ENCODE measurements around the gene CEP131. TPM values are rescaled to one million over a fixed set of nuclear protein-coding genes. Genes with fewer than 3 reads are reported as not detected.

CEP131 gene
- total RNA-seq, 6 experiments from 2014 or later: 1.5 to 4.3 (median 2.1) TPM

DNA sequence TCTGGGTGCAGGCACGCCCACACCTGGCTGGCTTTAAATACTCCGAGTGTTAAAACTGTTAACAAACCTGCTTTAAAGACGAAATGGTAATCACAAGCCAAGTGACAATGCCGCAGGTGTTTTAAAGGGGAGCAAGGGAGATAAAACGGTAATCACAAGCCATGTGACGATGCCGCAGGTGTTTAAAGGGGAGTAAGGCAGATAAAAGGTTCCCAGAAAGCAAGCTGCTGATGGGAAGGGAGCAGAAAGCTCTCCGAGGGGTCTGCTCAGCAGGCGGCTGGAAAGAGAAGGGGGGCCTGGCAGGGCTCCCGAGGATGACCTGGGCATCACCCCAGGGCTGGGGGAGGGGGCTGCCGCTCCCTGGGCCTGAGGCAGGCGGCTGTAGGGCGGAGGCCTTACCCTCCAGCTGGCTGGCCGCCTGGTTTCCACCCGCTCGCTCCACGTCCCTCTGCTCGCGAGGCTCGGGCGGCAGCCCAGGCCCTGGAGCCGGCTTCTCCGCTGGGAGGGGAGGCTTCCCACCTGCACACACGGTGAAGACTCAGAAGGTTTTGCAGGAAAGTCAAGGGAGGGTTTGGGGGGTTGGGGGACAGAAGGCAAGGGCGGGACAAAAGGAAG is 28.4 kb upstream of the CEP131 start:
- DNase-seq (no peak), ATAC-seq (no peak)
- intact Hi-C loops (cut with DNase I): loop anchor here (5.0 to 10.0 kb wide), 2 partner anchors 224 to 231 kb away; no protein-coding TSS in a partner anchor
- Histone ChIP-seq H3K27me3 (no peaks in the 10 kb centered on the region), H3K9me3 (no peaks in the 10 kb centered on the region), H3K36me3 (peaks cover 1 to 34% (median 5%) of the 10 kb centered on the region in 4 donors), H3K4me1 (peaks cover 0 to 19% (median 0%) of the 10 kb centered on the region in 4 donors), H3K4me3 (no peak overlapping the region), H3K27ac (no peak overlapping the region)
- no peak for TF ChIP-seq POLR2A (IDR thresholded peaks at IDR 0.05)
- TF ChIP-seq, protein P1, sequence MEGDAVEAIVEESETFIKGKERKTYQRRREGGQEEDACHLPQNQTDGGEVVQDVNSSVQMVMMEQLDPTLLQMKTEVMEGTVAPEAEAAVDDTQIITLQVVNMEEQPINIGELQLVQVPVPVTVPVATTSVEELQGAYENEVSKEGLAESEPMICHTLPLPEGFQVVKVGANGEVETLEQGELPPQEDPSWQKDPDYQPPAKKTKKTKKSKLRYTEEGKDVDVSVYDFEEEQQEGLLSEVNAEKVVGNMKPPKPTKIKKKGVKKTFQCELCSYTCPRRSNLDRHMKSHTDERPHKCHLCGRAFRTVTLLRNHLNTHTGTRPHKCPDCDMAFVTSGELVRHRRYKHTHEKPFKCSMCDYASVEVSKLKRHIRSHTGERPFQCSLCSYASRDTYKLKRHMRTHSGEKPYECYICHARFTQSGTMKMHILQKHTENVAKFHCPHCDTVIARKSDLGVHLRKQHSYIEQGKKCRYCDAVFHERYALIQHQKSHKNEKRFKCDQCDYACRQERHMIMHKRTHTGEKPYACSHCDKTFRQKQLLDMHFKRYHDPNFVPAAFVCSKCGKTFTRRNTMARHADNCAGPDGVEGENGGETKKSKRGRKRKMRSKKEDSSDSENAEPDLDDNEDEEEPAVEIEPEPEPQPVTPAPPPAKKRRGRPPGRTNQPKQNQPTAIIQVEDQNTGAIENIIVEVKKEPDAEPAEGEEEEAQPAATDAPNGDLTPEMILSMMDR (IDR thresholded peaks at IDR 0.05): no peak
- WGBS (ENCODE audit: insufficient coverage, low coverage, low lambda C conversion rate, missing lambda C conversion rate): 89% methylated on average over 9 of the region's 25 CpGs

DNA sequence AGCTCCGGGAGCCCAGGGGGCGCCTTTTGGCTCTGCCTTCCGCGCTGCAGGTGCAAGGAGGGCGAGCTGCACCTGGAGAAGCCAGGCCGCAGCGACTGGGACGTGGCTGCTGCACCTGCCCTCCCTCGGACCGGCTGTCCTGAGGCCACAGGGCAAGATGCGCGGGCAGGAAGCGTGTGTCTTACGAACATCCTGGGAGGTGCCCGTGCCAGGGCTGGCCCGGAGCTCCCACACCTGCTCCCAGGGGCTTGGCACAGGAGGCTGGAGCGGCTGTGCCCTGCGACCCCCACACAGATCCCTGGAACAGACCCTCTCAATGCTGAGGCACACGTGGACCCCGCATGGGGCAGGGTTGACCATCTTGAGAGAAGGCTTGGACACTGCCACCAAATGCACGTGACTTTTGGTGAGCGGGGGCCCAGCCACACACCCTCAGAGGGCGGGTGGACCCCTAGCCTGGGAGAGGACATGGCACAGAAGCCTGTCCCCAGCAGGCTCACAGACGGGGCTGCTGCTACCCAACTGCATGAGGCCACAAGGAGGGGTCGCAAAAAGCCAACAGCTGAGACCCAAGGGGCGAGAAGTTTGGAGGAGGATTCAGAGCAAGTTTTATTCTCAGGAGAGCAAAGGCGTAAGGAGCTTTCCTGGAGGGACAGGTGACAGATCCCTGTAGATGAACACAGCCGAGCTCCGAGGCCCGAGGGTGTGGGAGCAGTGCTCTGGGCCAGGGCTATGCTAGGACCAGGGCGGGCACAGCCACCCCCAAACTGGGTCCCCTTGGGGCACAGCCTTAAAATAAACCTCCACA is 27.7 kb upstream of the CEP131 start:
- no peak for ATAC-seq
- H3K4me1 ChIP-seq: peaks cover 0 to 19% (median 1%) of the 10 kb centered on the region in 4 donors
- WGBS (ENCODE audit: insufficient coverage, low coverage, low lambda C conversion rate, missing lambda C conversion rate): 87% methylated on average over 5 of the region's 31 CpGs
- intact Hi-C loops (cut with DNase I): loop anchor here (5.0 to 10.0 kb wide), 2 partner anchors 224 to 232 kb away; no protein-coding TSS in a partner anchor
- peak in 2 of 3 donors; percentile 19 to 51 for DNase-seq
- TF ChIP-seq POLR2A (IDR thresholded peaks at IDR 0.05): no peak
- TF ChIP-seq, protein P1 (IDR thresholded peaks at IDR 0.05): no peak
- H3K27ac ChIP-seq: no peak overlapping the region
- no peak overlapping the region for H3K4me3 ChIP-seq
- no peaks in the 10 kb centered on the region for H3K9me3 ChIP-seq
- H3K36me3 ChIP-seq: peaks cover 1 to 34% (median 5%) of the 10 kb centered on the region in 4 donors
- H3K27me3 ChIP-seq: no peaks in the 10 kb centered on the region

DNA sequence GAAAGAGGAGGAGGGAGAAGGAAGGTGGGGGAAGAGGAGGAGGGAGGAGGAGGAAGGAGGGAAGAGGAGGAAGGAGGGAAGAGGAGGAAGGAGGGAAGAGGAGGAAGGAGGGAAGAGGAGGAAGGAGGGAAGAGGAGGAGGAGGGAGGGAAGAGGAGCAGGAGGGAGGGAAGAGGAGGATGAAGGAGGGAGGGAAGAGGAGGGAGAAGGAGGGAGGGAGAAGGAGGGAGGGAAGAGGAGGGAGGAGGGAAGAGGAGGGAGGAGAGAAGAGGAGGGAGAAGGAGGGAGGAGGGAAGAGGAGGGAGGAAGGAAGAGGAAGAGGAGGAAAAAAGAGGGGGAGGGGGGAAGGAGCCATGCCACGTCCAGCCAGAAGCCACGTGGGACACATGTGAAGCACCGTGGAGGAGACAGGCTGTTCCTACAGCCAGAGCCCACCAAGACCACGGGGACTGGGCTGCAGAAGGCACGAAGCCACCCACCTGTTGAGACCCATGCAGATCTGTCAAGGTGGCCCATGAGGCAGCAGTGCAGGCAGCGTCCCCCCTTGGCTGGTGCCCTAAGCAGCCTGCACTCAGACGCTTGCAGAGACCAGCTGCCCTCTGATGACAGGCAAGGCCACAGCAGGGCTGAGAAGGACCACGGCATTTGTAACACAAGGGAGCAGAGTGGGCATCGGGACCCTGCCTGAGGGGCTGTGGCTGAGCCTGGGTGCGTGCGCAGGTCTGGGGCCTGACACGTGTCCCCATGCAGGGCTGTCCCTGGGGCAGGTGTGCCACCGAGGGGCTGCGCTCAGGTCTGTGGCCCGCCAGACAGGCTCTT is 26.7 kb upstream of the CEP131 start:
- Histone ChIP-seq H3K27ac (no peak overlapping the region), H3K4me1 (peaks cover 0 to 20% (median 1%) of the 10 kb centered on the region in 4 donors), H3K9me3 (no peaks in the 10 kb centered on the region), H3K4me3 (no peak overlapping the region), H3K27me3 (no peaks in the 10 kb centered on the region), H3K36me3 (peaks cover 1 to 34% (median 5%) of the 10 kb centered on the region in 4 donors)
- DNase-seq (peak in 2 of 3 donors; percentile 14 to 42), ATAC-seq (peak in 1 of 4 donors; percentile 29)
- WGBS (ENCODE audit: insufficient coverage, low coverage, low lambda C conversion rate, missing lambda C conversion rate): 100% methylated on average over 4 of the region's 15 CpGs
- no peak for TF ChIP-seq POLR2A (IDR thresholded peaks at IDR 0.05)
- TF ChIP-seq, protein P1 (IDR thresholded peaks at IDR 0.05): no peak
- intact Hi-C loops (cut with DNase I): loop anchor here (5.0 to 10.0 kb wide), 3 partner anchors 225 to 233 kb away; no protein-coding TSS in a partner anchor

DNA sequence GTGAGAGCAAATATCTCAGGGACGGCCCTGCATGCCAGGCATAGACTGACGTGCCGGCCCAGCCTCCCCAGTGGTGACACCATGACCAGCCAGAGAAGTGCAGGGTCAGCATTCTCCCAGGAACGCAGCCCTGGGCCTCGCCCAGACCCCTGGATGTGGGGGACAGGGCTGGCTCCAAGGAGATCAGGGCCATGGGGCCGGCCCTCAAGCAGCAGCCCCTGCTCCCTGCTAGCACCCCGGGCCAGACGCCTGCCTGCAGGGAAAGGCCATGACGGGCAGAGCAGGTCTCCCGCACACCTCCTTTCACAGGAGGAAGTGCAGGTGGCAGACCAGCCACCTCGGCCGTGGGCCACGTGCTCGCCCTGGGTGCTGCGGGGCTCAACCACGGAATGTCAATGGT is 25.9 kb upstream of the CEP131 start:
- H3K27ac ChIP-seq: no peak overlapping the region
- H3K4me3 ChIP-seq: no peak overlapping the region
- 73% methylated on average over 9 of the region's 16 CpGs for WGBS (ENCODE audit: insufficient coverage, low coverage, low lambda C conversion rate, missing lambda C conversion rate)
- intact Hi-C loops (cut with DNase I): loop anchor here in 1 of 2 donors (10.0 kb wide), 1 partner anchor 224 kb away; no protein-coding TSS in a partner anchor
- TF ChIP-seq, protein P1 (IDR thresholded peaks at IDR 0.05): no peak
- no peak for ATAC-seq
- H3K9me3 ChIP-seq: no peaks in the 10 kb centered on the region
- no peaks in the 10 kb centered on the region for H3K27me3 ChIP-seq
- peaks cover 1 to 34% (median 5%) of the 10 kb centered on the region in 4 donors for H3K36me3 ChIP-seq
- peak in 2 of 3 donors; percentile 20 to 56 for DNase-seq
- H3K4me1 ChIP-seq: peaks cover 0 to 22% (median 1%) of the 10 kb centered on the region in 4 donors
